HEK293T (cell line): ENCODE results near the gene CYFIP1.

Source experiments
- BHLHE40 ChIP-seq: fragments of 450-650 bp; IDR thresholded peaks from 2 replicates; pipeline ENCODE4 v1.6.1; 2016; ENCODE audit warnings: mild to moderate bottlenecking, moderate library complexity, borderline replicate concordance
- FOXA1 ChIP-seq: fragments of 450-650 bp; IDR thresholded peaks from 2 replicates; pipeline ENCODE4 v1.6.1; 2016; ENCODE audit warnings: mild to moderate bottlenecking
- FOXK2 ChIP-seq: fragments of 450-650 bp; IDR thresholded peaks from 2 replicates; pipeline ENCODE4 v1.6.1; 2016; ENCODE audit warnings: mild to moderate bottlenecking
- HDGF ChIP-seq: fragments of 450-650 bp; IDR thresholded peaks from 2 replicates; pipeline ENCODE4 v1.6.1; 2017; ENCODE audit warnings: antibody characterized with exemption, borderline replicate concordance

GRCh38 chr15:22893081-22893480 is 87.1 kb downstream of the CYFIP1 start:
- no peak for TF ChIP-seq FOXK2
- TF ChIP-seq FOXA1 = no peak
- no peak for TF ChIP-seq BHLHE40
- TF ChIP-seq HDGF = no peak
